Sigmoid colon (tissue), 4 donors: Measurements from ENCODE around the gene RABGGTA.

Source experiments
- EP300 ChIP-seq, 4 donors: sonication (generic); formaldehyde crosslinking; IDR thresholded peaks; one replicate each; pipeline ENCODE4 v1.6.1; 2017; ENCODE audit warnings: antibody characterized with exemption in 4 of 4
- POLR2AphosphoS5 ChIP-seq, 4 donors: sonication (generic); formaldehyde crosslinking; IDR thresholded peaks; one replicate each; pipeline ENCODE4 v1.6.1; 2017; ENCODE audit warnings: antibody characterized with exemption in 4 of 4
- TF ChIP-seq, protein P1 (sequence below), 4 experiments: fragments of 450-650 bp in 3 of 4; fragments of 200-600 bp in 1 of 4; IDR thresholded peaks; one replicate each; pipeline ENCODE4 v1.5.1; 2016 to 2019; ENCODE audit warnings: antibody characterized with exemption in 4 of 4, mild to moderate bottlenecking in 3 of 4, moderate library complexity in 2 of 4

DNA sequence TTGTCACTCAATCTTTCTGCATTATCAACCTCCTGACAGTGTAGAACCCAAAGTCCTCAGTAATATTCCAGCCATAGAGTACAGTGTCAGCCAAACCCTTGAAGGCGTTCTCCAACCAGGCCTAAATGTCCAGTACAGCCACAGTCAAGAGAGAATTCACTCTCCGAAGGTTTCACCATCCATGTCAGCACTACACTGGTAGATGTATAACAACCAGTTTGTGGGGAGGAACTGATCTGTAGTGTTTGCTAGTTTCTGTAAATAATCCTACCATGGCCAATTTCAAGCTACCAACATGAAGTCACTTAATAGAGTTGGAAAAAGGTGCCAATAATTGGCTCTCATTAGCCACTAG is 55.1 kb downstream of the RABGGTA start:
- TF ChIP-seq POLR2AphosphoS5 (IDR thresholded peaks at IDR 0.05) (no peak), EP300 (IDR thresholded peaks at IDR 0.05) (no peak)
- TF ChIP-seq, protein P1, sequence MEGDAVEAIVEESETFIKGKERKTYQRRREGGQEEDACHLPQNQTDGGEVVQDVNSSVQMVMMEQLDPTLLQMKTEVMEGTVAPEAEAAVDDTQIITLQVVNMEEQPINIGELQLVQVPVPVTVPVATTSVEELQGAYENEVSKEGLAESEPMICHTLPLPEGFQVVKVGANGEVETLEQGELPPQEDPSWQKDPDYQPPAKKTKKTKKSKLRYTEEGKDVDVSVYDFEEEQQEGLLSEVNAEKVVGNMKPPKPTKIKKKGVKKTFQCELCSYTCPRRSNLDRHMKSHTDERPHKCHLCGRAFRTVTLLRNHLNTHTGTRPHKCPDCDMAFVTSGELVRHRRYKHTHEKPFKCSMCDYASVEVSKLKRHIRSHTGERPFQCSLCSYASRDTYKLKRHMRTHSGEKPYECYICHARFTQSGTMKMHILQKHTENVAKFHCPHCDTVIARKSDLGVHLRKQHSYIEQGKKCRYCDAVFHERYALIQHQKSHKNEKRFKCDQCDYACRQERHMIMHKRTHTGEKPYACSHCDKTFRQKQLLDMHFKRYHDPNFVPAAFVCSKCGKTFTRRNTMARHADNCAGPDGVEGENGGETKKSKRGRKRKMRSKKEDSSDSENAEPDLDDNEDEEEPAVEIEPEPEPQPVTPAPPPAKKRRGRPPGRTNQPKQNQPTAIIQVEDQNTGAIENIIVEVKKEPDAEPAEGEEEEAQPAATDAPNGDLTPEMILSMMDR (IDR thresholded peaks at IDR 0.05), result no peak
